GM21723 (cell line): ENCODE measurements around the gene SAMD1.

ENCODE experiments used
- ATAC-seq: cut with Tn5 transposase; IDR thresholded peaks from one replicate; pipeline ENCODE4 v1.9.1; 2021; ENCODE audit warnings: mild to moderate bottlenecking, moderate library complexity; ENCODE audit not compliant: unreplicated experiment

Gene SAMD1

DNA sequence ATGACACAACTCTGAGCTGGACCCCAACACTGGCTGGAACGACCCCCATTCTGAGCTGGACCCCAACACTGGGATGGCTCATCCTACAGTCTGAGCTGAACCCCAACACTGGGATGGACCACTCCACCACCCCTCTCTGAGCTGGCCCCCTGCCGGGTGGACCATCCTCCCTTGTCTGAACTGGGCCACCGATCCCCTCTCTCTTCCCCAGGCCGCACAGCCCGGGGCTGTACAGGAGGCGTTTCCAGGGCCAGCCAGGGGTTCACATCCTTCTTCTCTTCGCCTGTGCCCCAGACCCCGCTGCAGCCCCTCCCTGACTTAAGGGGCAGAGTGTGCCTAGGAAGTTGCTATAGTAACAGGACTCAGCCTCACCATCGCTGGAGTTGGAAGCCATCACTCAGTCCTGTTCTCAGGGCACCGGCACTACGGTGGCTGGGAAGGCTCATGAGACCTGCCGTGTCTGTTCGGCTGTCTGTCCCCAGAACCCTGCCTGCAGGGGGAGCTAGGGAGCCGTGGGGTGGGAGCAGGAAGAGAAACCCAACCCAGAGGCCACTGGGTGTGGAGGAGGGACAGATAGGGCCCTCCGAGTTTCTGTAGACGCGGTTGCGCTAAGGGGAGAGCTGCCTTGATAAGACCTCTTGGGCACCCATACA lies 23.3 kb upstream of the SAMD1 start:
- ATAC-seq: no peak

DNA sequence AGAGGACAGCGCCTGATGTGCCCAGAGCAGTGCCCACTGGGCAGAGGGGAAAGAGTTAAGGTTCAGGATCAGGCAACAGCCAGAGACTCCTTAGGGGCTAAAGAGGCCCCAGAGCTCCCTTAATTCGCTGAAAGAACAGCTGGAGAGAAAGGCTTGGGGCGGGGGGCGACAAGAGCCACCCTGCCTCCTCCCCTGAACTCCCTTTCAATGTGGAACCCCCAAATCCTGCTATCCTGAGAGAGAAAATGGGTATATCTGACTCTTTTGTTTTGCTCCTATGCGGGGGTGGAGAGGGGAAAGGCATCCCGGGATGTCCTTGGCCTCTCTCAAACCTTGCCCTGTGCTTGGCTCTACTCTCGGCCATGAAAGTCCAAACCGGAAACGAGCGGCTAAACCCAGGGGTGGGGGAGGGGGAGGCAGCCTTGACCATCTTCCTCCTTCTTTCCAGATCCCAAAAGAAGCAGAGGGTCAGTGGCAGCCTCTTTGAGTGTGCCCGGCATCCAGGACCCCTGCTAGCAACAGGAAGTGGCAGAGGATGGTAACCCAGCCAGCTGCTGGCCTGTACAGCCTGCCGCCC lies 22.3 kb upstream of the SAMD1 start:
- ATAC-seq: no peak

DNA sequence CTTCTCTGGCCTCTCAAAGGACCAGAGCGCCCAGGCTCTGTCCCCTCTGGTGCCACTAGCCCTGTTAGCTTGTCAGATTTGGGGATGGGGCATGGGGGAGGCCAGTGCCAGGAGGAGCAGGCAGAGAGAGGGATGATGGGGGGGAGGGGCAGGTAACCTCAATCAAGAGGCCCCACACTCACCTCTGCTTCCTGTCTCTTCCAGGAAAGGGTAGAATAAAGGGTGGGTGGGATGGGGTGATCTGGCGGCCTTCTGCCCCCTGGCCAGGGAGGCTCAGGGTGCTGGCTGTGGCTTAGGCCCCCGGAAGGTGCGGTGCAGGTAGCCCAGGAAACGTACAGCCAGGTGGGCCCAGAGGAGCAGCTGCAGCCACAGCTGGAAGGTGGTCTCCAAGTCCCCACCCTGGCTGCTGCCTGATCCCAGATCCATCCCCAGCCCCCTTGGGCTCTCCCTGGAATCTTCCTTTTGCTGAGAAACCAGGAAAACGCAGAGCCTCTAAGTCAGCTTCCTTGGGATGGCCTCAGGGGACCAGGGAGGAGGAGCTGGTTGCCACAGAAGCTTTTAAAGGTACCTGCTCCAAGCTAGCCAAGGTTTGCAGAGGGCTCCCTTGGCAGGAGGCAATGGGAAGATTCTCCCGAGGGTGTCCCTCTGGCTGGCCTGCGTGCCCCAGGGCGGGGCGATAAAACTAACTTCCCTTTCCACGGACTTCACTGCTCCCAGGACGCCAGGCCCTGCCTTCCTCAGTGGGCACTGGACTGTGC lies 21.7 kb upstream of the SAMD1 start:
- ATAC-seq: no peak

DNA sequence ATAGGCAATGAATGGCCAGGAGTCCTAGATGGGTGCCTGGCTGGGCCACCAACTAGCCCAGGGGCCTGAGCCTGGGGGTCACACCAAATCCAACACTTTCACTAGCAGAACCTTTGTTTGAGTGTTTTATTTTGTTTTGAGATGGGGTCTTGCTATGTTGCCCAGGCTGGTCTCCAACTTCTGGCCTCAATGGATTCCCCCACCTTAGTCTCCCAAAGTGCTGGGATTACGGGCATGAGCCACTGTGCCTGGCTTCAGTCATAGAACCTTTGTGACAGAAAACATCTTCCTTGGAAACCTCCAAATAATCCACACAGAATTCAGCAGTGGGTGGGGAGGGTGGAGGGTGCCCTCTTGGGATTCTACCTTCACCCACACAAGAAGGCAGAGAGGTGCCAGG lies 20.9 kb upstream of the SAMD1 start:
- no peak for ATAC-seq

DNA sequence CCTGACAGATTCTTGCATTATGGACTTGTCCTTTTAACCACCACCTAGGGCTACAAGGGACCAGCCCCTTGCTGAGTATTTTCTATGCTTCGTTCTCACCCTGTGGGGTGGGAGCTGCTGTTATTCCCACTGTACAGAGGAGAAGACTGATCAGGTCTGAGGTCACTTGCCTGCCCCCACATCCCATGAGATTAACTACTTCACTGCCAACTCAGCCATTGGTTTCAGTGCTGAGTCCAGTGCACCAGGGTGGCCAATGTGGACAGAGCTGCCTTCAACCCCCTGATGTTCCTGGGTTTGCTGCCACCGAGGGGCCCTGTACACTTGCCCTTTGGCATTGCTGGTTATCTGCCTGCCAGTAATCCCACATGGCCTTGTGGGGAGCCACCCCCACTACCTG lies 20.1 kb upstream of the SAMD1 start:
- ATAC-seq: no peak

DNA sequence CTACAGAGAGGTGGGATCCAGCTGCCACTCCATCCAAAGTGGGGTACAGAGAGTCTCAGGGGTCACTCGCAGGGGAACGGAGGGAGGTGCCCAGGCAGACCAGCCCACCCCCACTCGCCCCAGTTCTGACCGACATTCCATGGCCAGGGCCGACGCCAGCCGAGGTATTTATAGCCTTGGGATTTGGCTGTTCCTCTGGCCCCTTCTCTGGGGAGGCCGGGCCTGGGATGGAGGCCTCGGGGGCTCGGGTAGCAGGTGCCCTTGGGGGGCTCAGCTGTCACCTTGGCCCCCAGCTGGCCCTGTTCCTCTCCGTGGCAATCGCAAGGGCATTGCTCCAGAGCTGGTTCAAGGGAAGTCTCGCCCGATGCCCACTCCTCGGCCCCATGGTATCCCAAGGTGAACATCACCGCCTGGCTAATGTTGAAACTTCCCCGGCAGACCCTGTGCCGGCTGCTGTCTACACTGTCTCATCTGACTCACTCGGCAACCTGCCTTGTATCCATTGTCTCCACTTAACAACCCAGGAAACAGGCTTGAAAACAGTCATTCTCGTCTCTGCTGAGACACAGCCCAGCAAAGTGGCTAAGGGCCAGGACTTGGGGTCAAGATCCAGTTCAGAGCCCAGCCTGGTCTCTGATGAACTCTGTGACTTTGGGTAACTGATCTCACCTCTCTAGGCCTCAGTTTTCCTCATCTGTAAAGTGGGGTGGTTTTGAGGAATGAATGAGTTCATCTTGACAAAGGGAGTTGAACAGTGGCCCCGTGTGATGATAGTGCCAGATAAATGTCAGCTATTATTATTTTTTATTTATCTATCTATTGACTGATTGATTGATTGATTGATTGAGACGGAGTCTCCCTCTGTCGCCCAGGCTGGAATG lies 17.3 kb upstream of the SAMD1 start:
- no peak for ATAC-seq

DNA sequence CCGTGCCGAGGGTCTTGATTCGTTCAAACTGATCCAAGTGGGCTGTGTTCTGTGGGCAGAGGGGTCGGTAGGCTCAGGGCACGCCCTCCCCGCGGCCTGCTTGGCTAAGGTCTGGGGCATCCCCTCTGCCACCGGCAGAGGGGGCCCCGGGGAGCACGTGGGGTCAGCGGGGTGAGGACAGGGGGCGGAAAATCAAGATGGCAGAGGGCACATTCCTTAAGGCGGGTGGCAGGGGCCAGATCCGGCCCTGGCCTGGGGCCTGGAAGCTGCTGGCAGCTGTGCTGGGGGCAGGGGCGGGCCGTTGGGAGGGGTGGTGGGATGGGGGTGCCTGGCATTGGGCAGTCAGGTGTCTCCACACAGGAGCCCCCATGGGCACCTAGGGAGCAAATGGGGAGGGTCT lies 16.3 kb upstream of the SAMD1 start:
- ATAC-seq: no peak

DNA sequence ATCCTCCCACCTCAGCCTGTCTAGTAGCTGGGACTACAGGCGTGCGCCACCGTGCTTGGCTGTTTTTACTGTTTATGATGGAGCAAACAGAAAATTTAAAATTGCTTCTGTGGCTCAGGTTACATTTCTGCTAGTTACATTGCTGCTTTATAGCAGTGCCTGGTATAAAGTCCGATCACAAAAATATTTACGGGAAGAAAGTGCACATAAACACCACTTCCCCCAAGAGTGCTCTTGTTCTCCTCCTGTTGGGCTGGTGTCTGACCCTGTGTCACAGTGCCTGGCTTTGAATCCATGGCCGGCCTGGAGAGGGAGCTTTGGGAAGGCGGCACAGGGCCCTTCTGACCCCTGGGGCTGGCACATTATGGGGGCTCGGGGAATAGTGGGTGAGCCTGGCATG lies 15.1 kb upstream of the SAMD1 start:
- no peak for ATAC-seq

DNA sequence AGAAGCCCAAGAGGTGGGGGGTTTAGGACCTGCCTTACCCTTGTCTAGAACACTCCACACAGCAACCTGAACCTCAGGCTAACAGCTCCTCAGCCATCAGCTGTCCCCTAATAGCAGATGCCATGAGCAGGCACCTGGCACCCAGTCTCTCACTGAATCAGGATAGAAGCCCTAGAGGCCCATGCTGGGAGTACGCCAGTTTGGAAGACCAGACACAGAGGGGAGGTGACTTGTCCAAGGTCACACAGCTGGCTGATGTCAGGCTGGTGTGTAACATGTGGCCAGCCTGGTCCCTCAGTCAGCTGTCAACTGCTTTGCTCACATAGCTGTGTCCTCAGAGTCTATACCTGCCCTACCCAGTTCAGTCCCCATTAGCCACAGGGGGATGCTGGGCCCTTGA lies 12.8 kb upstream of the SAMD1 start:
- no peak for ATAC-seq

DNA sequence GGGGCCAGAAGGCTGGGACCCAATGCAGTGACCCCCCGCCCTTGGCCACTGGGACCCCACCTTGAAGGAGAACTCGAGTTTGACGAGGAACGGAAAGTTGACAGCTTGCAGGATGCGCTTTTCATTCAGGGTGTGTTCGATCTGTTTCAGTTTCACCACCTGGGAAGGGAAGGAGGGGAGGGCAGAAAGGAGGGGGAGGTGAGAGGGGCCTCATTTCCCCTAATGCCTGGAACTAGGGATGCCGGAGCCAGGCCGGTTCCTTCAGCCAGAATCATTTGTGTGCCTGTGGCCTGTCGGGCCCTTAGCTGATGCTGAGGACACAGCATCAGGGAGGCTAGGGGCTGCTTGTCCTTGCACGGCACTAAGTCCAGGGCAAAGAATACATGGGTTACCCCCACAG lies 12.2 kb upstream of the SAMD1 start:
- ATAC-seq: no peak

DNA sequence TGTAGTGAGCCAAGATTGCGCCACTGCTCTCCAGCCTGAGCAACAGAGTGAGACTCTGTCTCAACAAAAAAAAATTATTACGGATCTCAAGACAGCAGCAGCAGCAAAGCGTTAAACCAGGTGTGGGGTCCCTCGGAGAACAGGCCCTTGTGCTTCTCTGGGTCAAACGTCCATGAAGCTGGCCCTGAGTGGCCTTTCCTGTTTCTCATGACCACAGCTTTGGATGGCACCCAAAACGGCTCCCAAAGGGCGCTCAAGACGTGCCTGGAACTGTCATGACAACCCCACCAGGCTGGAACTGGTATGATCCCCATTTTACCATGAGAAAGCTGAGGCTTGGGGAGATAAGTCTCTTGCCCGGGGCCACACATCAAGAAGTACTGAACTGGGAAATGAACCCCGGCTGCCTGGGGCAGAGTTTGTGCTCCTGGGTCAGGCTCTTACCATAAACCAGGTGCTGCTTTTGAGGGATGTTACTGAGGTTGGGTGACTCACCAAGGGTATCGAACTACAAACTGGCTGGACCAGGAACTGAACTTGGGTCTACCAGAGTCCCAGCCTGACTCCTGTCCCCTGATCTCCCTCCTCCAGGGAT lies 11.6 kb upstream of the SAMD1 start:
- no peak for ATAC-seq

DNA sequence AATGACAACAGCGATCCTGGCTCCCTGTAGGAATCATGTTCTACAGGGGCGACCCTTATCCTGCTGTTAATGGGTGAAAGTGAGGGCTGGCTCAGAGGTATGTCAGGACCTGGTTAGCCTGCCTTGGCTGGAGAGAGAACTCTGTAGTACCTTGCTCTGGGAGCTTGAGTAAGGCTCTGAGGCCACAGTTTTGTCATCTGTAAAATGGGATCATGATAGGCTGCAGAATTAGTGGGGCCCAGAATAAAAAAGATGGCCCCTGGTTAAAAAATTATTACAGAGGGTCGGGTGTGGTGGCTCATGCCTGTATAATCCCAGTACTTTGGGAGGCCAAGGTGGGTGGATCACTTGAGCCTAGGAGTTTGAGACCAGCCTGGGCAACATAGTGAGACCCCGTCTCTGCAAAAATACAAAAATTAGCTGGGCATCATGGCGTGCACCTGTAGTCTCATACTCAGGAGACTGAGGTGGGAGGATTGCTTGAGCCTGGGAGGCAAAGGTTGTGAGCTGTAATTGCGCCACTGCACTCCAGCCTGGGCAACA lies 10.5 kb upstream of the SAMD1 start:
- ATAC-seq: no peak

DNA sequence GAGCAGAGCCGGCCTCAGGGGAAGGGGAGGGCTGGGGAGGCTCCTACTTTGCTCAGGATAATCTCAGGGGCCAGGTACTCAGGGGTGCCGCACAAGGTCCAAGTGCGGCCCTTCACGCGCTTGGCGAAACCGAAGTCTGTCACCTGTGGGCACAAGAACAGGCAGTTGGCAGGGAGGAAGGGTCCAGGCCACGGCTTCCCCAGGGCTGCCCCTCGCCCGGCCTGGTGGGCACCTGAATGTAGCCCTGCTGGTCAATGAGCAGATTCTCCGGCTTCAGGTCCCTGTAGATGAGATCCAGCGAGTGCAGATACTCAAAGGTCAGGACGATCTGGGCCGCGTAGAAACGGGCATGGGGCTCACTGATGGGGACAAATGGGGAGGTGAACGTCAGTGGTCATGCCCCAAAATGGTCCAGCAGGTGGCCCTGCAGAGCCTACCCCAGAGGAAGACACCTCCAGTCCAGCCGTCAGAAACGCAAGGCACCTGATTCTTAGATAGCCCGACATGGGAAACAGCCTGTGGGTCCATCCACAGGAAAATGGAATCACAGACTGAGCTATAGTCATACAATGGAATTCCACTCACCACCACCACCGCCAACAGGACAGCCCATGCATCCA lies 7.1 kb upstream of the SAMD1 start:
- no peak for ATAC-seq

DNA sequence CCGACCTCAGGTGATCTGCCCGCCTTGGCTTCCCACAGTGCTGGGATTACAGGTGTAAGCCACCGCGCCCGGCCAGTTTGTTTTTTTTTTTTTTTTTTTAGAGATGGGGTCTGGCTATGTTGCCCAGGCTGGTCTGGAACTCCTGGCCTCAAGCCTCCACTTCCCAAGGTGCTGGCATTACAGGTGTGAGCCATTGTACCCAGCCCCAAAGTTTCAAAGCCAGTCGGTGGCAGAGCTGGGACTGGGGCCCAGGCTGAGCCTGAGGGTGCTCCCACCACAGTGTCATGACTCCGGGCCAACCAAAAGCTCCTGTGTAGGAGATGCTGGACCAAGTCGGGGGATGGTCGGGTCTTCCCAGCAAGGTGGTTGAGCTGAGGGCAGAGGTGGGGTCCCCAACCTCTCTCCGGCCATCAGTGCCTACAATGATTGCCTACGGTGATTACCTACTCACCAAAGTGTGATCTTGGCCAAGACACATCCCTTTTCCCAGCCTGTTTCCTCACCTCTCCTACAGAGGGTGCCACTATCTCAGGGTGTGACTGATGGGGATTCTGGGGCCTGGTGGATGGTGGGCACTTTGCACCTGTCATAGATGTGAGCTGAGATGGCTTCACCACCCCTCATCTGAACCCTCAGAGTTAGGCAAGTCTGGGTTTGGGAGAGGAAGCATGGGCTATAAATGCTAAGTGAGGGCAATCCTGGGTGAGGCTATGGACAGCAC lies 5.9 kb upstream of the SAMD1 start:
- ATAC-seq: no peak

DNA sequence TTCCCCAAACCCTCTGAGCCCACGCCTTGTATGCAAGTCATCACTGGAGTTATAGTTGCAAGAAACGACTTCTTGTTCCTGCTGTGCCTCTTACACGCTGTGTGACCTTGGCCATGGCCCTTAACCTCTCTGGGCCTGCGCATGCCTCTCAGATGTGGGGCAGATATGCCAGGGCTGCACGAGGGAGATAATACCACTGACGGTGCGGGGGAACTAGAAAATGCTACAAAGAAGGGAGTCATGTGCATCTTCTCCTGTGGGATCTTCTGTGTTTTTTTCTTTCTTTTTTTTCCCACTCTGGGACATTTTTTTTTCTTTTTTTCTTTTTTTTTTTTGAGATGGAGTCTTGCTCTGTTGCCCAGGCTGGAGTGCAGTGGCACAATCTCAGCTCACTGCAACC lies 4.3 kb upstream of the SAMD1 start:
- no peak for ATAC-seq

DNA sequence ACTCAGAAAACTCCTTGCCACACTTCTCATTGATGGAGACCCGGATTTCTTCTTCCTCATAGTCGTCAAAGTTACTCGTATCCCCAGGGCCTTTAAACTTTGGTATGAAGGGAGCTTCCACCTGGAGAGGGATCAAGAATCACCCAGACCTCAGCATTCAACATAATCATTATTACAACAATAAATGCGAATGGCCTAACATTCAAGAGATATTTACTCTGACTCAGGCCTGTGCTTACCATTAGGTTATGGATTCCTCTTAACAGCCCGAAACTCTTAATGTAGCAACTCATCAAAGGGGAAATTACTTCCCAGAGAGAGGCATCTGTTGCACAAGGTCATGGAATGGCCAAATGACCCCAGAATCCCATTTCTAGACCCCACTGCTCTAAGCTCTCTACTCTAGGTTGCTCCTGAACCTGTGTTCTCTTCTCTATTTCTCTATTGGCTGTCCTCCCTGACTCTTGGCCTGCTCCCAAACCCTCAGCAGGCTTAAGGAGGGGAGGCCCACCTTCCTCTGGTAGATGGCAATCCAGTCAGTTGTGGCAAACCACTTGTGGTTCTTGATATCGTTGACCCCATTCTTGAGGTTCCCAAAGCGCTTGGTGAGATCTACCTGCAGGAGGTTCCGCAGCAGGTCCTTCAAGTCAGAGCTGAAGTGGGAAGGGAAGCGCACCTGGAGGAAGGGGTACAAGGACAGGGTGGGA lies 2.7 kb upstream of the SAMD1 start:
- ATAC-seq: no peak

DNA sequence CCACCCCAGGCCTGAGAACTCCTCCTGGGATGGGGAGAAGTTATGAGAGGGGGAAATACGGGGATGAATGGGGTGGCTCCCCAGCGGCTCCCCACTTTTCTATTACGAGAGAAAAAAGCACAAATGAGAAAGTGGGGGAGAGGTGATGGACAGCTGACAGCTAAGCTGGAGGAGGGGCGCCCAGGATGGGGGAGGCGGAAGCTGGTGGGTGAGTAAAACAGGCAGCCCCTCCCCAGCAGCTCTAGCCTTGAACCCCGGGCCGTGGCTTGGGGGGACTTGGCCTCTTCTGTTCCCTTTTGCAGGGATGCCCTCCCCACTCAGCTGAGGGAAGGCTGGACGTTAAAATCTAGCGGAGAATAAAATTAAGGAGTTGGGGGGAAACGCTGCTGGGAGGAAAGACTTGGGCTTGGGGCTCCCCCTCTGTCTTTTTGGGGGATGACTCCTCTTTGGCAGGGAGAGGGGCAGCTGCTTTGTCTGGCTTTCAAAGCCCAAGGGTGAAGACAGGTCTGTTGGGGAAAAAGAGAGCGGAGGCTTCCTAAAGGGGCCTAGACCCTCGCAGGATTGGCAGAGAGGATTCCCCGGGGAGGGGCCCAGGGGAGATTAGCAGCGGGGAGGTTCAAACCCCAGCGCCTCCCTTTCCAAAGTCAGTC lies 1.4 kb upstream of the SAMD1 start:
- peak; percentile 8 for ATAC-seq

DNA sequence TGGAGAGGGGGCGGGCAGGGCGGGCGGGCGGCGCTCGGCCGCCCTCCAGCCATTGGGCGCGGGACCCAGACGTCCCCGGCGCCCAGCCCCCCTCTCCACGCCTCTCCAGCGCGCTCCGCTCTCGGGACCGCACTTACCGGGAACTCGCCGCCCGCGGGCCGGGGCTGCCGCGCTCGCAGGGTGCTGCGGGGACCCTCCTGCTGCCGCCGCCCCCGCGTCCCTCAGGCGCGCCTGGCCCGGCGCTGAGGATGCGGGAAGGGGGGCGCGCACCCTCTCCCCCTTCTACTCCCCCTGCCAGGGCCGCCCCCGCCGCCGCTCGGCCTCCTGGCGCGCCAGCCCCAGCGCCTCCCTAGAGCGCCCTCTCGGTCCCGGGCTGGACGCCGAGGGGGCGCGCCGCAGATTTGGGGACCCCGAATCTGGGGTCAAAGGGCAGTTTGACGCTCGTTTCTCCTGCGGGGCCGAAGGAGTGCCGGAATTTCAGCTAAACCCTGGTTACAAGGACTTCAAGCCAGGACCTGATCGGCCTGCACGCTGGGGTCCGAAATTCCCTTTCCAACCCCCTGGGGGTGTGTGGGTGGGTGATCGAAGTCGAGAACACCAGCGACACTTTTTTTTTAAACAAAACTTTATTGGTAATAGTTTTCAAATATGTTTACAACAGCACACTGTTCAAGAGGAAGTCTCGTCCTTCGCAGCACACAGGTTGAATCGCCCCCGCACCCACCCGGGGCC lies 696 bp upstream of the SAMD1 start:
- peak; percentile 58 for ATAC-seq
